ENCODE results near the gene UBD. TPM values are rescaled to one million over a fixed set of nuclear protein-coding genes. Genes with fewer than 3 reads are reported as not detected.

UBD gene
- total RNA-seq, 4 donors from 2014 or later, result 0.33 to 0.87 TPM; not detected in 2

- in situ Hi-C loops (cut with MboI; ENCODE audit: low sequenced_read_pairs in 4 of 4) (loop anchor here in 3 of 4 donors (25.0 kb wide), 1 partner anchor 898 kb away; no protein-coding TSS in a partner anchor), intact Hi-C loops (cut with DNase I; ENCODE audit: low total_unique reads) (loop anchor here (5.0 kb wide), 1 partner anchor 898 kb away; no protein-coding TSS in a partner anchor)
- TF ChIP-seq CTCF (IDR thresholded peaks at IDR 0.05 in 4 of 5, conservative IDR thresholded peaks at IDR 0.05 in 1 of 5) (no peak), POLR2A (IDR thresholded peaks at IDR 0.05) (no peak)
- Histone ChIP-seq H3K4me1 (no peaks in the 10 kb centered on the region), H3K4me3 (no peak within 1 kb of the TSS), H3K27ac (no peak within 1 kb of the TSS), H3K27me3 (peaks cover 0 to 11% (median 0%) of the 10 kb centered on the region in 3 donors), H3K36me3 (no peaks in the 10 kb centered on the region), H3K9me3 (no peaks in the 10 kb centered on the region)
- DNase-seq (no peak), ATAC-seq (no peak)
Measured at GRCh38 chr6:29584821-29585220, 25.3 kb upstream of the UBD start, which contains the start of gene OR2H2. Gene OR2H2 (plus strand): TSS chr6:29585121. CDS start chr6:29587945, 2,824 bp downstream.

GRCh38 chr6:29577544-29577943 lies 18.0 kb upstream of the UBD start:
- in situ Hi-C loops (cut with MboI; ENCODE audit: low sequenced_read_pairs in 4 of 4) (loop anchor here in 3 of 4 donors (25.0 kb wide), 1 partner anchor 890 kb away; no protein-coding TSS in a partner anchor), intact Hi-C loops (cut with DNase I; ENCODE audit: low total_unique reads) (no loop called here)
- Histone ChIP-seq H3K4me1 (no peaks in the 10 kb centered on the region), H3K27ac (no peak overlapping the region), H3K9me3 (no peaks in the 10 kb centered on the region), H3K27me3 (peaks cover 0 to 2% (median 0%) of the 10 kb centered on the region in 3 donors), H3K36me3 (no peaks in the 10 kb centered on the region), H3K4me3 (no peak overlapping the region)
- TF ChIP-seq POLR2A (IDR thresholded peaks at IDR 0.05), result no peak
- TF ChIP-seq CTCF (IDR thresholded peaks at IDR 0.05 in 4 of 5, conservative IDR thresholded peaks at IDR 0.05 in 1 of 5), result no peak
- DNase-seq (no peak), ATAC-seq (no peak)

GRCh38 chr6:29576056-29576455 lies 16.5 kb upstream of the UBD start:
- Histone ChIP-seq H3K4me1 (no peaks in the 10 kb centered on the region), H3K27me3 (peaks cover 0 to 5% (median 4%) of the 10 kb centered on the region in 3 donors), H3K36me3 (no peaks in the 10 kb centered on the region), H3K27ac (no peak overlapping the region), H3K4me3 (no peak overlapping the region), H3K9me3 (no peaks in the 10 kb centered on the region)
- TF ChIP-seq CTCF (IDR thresholded peaks at IDR 0.05 in 4 of 5, conservative IDR thresholded peaks at IDR 0.05 in 1 of 5) (no peak), POLR2A (IDR thresholded peaks at IDR 0.05) (no peak)
- no peak for ATAC-seq
- no peak for DNase-seq
- in situ Hi-C loops (cut with MboI; ENCODE audit: low sequenced_read_pairs in 4 of 4), result loop anchor here in 3 of 4 donors (25.0 kb wide), 1 partner anchor 889 kb away; no protein-coding TSS in a partner anchor
- intact Hi-C loops (cut with DNase I; ENCODE audit: low total_unique reads), result no loop called here

GRCh38 chr6:29567991-29568390 lies 8.5 kb upstream of the UBD start:
- no peak for DNase-seq
- no peak for TF ChIP-seq POLR2A (IDR thresholded peaks at IDR 0.05)
- no peak for TF ChIP-seq CTCF (IDR thresholded peaks at IDR 0.05 in 4 of 5, conservative IDR thresholded peaks at IDR 0.05 in 1 of 5)
- intact Hi-C loops (cut with DNase I; ENCODE audit: low total_unique reads) (no loop called here), in situ Hi-C loops (cut with MboI; ENCODE audit: low sequenced_read_pairs in 4 of 4) (no loop called here)
- no peak overlapping the region for H3K27ac ChIP-seq
- no peaks in the 10 kb centered on the region for H3K4me1 ChIP-seq
- no peaks in the 10 kb centered on the region for H3K36me3 ChIP-seq
- ATAC-seq, result no peak
- H3K4me3 ChIP-seq, result no peak overlapping the region
- no peaks in the 10 kb centered on the region for H3K9me3 ChIP-seq
- peaks cover 0 to 6% (median 3%) of the 10 kb centered on the region in 3 donors for H3K27me3 ChIP-seq

GRCh38 chr6:29567541-29567940 lies 8.0 kb upstream of the UBD start:
- Histone ChIP-seq H3K36me3 (no peaks in the 10 kb centered on the region), H3K4me3 (no peak overlapping the region), H3K27ac (no peak overlapping the region), H3K9me3 (no peaks in the 10 kb centered on the region), H3K4me1 (no peaks in the 10 kb centered on the region), H3K27me3 (peaks cover 0 to 6% (median 3%) of the 10 kb centered on the region in 3 donors)
- DNase-seq, result no peak
- intact Hi-C loops (cut with DNase I; ENCODE audit: low total_unique reads) (no loop called here), in situ Hi-C loops (cut with MboI; ENCODE audit: low sequenced_read_pairs in 4 of 4) (no loop called here)
- no peak for ATAC-seq
- TF ChIP-seq CTCF (IDR thresholded peaks at IDR 0.05 in 4 of 5, conservative IDR thresholded peaks at IDR 0.05 in 1 of 5) (no peak), POLR2A (IDR thresholded peaks at IDR 0.05) (no peak)
